NCI-H526 (cell line): Measurements from ENCODE around the gene DDIT3.
A peak's percentile ranks its signal among the peaks of the same experiment; 100 is the strongest.
"Not testable (repeated sequence)": the region's sequence is repeated elsewhere in the genome, so short reads cannot be mapped to it uniquely, and the experiment has no call there.

ENCODE experiments used
- DNase-seq, 2 experiments: peaks; one replicate each; lab custom pipeline; 2025; lab: John Stamatoyannopoulos, UW

Gene DDIT3

DNA sequence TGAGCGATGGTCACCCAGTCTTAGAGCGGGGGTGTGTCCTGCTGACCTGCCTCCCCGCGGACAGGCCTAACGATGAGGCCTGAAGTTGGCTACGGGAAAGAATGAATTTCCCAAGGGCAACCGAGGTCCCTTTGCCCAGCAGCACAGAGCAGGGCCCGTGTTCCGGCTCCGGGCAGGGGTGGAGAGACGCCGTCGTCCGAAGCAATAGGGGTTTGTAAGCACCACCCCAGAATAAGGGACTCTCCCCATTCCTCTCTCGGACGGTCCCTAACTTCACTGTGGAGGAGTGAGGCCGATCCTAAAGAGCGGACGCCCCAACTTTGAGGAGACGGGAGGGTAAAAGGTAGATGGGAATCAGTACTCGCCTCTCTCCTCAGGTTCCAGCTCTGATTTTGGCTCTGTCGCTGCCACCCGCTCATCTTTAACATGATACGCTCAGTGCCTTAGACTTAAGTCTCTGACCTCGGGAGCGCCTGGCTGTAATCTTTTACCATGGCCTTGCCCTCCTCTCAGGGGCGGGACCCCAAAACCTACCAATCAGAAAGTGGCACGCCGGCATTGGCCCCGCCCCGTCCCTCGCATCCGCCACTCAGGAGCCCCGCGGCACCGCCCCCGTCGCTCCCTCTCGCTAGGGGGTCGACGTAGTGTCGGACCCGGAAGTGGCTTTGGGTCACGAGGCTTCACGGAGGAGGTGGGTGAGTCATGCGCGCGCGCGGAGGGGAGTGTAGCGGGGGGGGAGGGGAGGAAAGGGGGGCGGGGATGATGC, at the start of gene DDIT3:
TSS of gene DDIT3 (minus strand) at position 462 of the 766 bp plus-strand sequence. CDS start 3,108 bp downstream, outside the sequence.
- DNase-seq: peak; percentile 97 to 99

DNA sequence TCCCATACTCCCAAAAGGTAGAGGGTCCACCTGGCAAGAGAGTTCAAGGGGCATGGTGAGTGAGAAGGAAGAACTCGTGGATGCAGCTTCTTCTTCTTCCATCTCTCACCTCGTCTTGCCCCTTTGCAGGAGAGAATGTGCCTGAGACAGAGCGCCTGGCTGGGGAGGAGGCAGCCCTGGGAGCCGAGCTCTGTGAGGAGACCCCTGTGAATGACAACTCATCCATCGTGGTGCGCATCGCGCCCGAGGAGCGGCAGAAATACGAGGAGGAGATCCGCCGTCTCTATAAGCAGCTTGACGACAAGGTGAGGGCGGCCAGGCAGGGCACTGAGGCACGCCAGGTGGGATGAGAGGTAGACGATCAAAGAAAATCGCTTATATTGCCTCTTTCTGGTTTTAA, 49.5 kb upstream of the DDIT3 start:
- no peak for DNase-seq

- DNase-seq: no peak
Measured at GRCh38 chr12:57568838-57569237, 48.5 kb upstream of the DDIT3 start.

DNA sequence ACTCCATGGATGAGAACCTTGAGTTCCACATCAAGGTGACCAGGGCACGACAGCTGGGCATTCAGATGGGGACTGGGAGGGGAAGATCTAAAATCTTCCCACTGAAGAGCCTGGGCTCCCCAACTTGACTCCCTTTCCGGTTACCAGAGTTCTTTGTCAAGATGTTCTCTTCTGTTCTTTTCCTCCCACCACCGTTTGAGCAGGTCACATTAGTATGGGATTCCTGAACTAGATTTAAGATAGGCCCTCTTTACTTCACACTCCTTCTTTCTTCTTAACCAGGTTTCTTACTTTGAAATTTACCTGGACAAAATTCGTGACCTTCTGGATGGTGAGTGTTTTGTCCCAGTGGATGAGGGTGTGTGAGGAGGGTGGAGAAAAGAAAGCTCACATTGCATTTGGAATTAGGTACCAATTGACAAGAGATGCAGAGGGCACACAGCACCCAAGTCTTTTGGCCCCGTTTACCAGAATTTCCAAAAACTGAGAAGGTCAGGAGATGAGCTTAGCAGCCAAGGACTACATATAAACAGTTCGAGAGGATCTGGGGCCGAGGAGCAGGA, 43.9 kb upstream of the DDIT3 start:
- DNase-seq: no peak

- no peak for DNase-seq
Measured at GRCh38 chr12:57563358-57563757, 43.0 kb upstream of the DDIT3 start.

DNA sequence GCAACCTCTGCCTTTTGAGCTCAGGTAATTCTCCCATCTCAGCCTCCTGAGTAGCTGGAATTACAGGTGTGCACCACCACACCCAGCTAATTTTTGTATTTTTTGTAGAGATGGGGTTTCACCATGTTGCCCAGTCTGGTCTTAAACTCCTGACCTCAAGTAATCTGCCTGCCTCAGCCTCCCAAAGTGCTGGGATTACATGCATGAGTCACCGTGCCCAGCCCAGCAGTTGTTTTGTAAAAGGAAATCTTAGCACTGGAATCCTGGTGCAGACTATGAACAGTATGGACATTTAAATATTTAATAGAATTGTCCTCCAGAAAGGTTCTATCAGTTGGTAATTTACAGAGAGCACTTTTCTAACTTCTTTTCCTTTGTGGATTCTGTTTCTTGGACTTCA, 40.8 kb upstream of the DDIT3 start:
- DNase-seq: not testable (repeated sequence)

DNA sequence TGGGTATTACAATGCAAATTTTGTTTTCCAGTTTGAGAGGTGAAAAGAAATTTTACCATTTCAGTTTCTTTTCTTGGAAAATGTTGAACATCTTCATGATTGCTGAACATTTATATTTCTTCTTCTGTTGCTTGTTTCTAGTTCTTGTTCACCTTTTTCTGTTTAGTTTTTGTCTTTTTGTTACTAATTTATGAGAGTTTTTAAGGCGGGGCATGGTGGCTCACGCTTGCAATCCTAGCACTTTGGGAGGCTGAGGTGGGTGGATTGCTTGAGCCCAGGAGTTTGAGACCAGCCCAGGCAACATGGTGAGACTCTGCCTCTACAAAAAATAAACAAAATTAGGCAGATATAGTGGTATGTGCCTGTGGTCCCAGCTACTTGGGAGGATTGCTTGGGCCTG, 40.2 kb upstream of the DDIT3 start:
- no peak for DNase-seq

- DNase-seq: no peak
Measured at GRCh38 chr12:57558864-57559263, 38.5 kb upstream of the DDIT3 start.

DNA sequence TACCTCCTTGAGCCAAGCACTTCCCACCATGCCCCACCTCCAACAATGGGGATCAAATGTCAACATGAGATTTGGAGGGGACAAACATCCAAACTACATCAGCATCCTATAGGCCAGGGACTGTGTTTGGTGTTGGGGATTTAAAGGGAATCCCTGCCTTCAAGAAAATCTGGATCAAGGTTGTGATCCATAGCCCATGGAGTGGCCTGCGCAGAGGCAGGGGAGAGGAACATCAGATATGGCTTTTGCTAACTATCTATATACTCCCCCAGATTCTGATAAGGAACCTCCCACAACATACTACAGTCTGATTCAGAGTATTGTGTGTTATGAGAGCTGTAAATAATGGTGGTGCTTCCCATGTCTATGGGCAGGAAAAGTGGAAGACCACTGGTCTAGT, 34.6 kb upstream of the DDIT3 start:
- DNase-seq: no peak

GRCh38 chr12:57554453-57554852, 34.1 kb upstream of the DDIT3 start:
- DNase-seq: no peak

- DNase-seq: peak; percentile 75 to 79
Measured at GRCh38 chr12:57553343-57554202, 33.3 kb upstream of the DDIT3 start.

- DNase-seq: peak in 1 of 2 experiments; percentile 24
Measured at GRCh38 chr12:57552835-57553313, 32.6 kb upstream of the DDIT3 start.

DNA sequence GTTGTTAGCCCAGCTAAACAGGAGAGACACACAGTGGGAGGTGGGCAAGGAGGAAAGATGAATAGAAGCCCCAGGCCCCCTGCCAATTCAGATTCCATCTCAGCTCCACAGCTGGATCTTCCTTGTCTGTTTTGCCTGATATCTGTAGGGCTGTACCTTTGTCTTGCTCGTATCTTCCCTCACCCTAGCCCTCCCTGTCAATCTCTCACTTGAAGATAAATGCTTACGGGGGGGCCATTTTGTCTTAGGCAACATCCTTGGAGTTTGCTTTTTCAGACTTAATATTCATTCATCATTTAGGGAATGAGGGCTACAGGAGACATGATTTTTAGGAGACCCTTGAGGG, 32.0 kb upstream of the DDIT3 start:
- no peak for DNase-seq

DNA sequence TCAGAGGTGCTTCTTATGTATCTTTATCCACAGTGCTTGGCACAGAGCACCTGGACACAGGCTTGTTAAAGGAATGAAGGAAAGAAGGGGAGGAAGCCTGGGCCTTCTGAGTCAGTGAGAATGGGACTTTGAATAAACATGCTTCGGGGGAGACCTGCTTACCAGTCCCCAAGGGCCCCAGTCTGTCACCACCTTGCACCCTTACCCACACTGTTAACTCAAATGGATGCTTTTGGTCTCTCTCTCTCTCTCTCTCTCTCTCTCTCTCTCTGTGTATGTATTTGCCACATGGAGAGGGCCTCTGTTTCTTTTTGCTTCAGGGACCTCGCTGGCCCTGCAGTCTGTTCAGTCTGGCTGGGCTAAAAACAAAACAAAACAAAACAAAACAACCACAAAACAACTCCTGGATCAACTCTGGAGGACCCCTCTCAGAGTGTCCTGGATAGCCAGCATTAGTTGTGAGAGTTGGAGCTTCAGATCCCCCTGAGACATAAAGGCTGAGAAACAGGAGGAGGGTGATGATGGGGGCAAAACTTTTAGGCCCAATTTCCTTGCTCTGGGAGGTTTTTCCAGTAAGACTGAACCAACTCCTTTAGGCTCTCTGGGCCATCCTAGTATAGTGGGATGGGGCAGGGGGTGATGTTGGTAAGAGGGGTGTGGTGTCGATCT, 31.5 kb upstream of the DDIT3 start:
- DNase-seq: no peak

GRCh38 chr12:57550641-57551549, 30.6 kb upstream of the DDIT3 start:
- DNase-seq: no peak

DNA sequence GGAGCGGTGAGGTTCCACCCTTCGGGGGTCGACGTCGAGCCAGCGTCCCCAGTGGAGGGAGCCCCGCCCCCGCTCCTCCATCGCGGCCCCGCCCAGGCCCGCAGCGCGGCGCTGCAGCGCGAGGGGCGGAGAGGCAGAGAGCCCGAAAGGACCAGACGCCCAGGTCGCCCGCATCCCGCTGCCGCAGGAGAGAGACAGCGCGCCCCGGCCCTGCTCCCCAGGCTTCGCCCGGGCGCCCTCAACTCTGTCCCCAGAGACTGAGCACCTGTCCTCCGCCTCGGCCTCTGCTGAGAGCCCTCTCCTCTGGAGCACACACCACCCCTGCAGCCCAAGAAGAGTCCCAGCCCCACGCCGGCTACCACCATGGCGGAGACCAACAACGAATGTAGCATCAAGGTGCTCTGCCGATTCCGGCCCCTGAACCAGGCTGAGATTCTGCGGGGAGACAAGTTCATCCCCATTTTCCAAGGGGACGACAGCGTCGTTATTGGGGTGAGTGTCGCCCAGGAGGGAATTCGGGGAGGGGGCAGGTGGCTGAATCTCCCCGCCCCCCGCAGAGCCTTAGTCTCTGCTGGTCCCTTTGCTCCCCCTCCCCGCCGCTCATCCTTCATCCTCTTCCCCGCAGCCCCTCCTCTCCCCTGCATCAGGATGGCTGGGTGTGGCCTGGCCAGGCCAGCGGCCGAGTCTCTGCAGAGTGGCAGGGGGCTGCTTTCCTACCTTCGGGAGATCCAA, 29.8 kb upstream of the DDIT3 start, which contains the start of gene KIF5A:
TSS of gene KIF5A (plus strand) at position 136 of the 732 bp plus-strand sequence. CDS start at position 364, 228 bp downstream.
- peak; percentile 25 to 78 for DNase-seq

GRCh38 chr12:57549203-57549908, 29.0 kb upstream of the DDIT3 start:
- DNase-seq: no peak

- DNase-seq: no peak
Measured at GRCh38 chr12:57548488-57548887, 28.2 kb upstream of the DDIT3 start.

- DNase-seq: no peak
Measured at GRCh38 chr12:57548013-57548315, 27.6 kb upstream of the DDIT3 start.
